HepG2 (cell line): ENCODE data around the gene TMEM144. TPM values are rescaled to one million over a fixed set of nuclear protein-coding genes. Genes with fewer than 3 reads are reported as not detected.
A peak's percentile ranks its signal among the peaks of the same experiment; 100 is the strongest.

Source experiments
- AGO2 ChIP-seq: fragments of 200-400 bp; formaldehyde crosslinking; optimal IDR thresholded peaks from 2 replicates; pipeline ENCODE3; 2017; ENCODE audit warnings: mild to moderate bottlenecking, low read depth, low read length, moderate library complexity
- CBX5 ChIP-seq: sonication (generic); formaldehyde crosslinking; IDR thresholded peaks from 2 replicates; pipeline ENCODE4 v1.4.0; 2020; ENCODE audit warnings: missing genetic modification reagents, borderline replicate concordance
- FOXO1 ChIP-seq: sonication (generic); formaldehyde crosslinking; IDR thresholded peaks from 2 replicates; pipeline ENCODE4 v1.4.0; 2020; ENCODE audit warnings: missing genetic modification reagents
- GLI4 ChIP-seq: sonication (generic); formaldehyde crosslinking; IDR thresholded peaks from 2 replicates; pipeline ENCODE4 v1.5.1; 2020; ENCODE audit warnings: missing genetic modification reagents, mild to moderate bottlenecking, moderate library complexity, borderline replicate concordance
- HMGA1 ChIP-seq: sonication (generic); formaldehyde crosslinking; conservative IDR thresholded peaks from 2 replicates; pipeline ENCODE4 v1.4.0; 2020; ENCODE audit warnings: missing genetic modification reagents
- HNF4A ChIP-seq: sonication (generic); formaldehyde crosslinking; IDR thresholded peaks from 2 replicates; pipeline ENCODE4 v1.4.0; 2020; ENCODE audit warnings: missing genetic modification reagents
- JUND ChIP-seq: sonication (generic); formaldehyde crosslinking; IDR thresholded peaks from 2 replicates; pipeline ENCODE4 v1.8.0; 2022; ENCODE audit warnings: mild to moderate bottlenecking, missing genetic modification reagents
- KLF16 ChIP-seq, 2 experiments: sonication (generic) in 1 of 2; formaldehyde crosslinking in 1 of 2; IDR thresholded peaks; 2 replicates each; pipeline versions ENCODE4 v1.6.1 to v1.8.0; 2016 to 2023; ENCODE audit warnings: missing genetic modification reagents in 2 of 2, missing compliant biosample characterization in 1 of 2
- MEIS1 ChIP-seq: sonication (generic); formaldehyde crosslinking; IDR thresholded peaks from 2 replicates; pipeline ENCODE4 v1.9.0; 2021; ENCODE audit warnings: mild to moderate bottlenecking, missing genetic modification reagents, moderate library complexity, borderline replicate concordance
- SRY ChIP-seq: sonication (generic); formaldehyde crosslinking; IDR thresholded peaks from 2 replicates; pipeline ENCODE4 v1.8.0; 2022; ENCODE audit warnings: mild to moderate bottlenecking, missing genetic modification reagents
- TSC22D2 ChIP-seq: sonication (generic); formaldehyde crosslinking; IDR thresholded peaks from 2 replicates; pipeline ENCODE4 v1.5.1; 2020; ENCODE audit warnings: missing genetic modification reagents, mild to moderate bottlenecking, borderline replicate concordance
- UBTF ChIP-seq: sonication (generic); formaldehyde crosslinking; IDR thresholded peaks from 2 replicates; pipeline ENCODE4 v1.4.0; 2020; ENCODE audit warnings: mild to moderate bottlenecking, missing genetic modification reagents
- ZNF510 ChIP-seq: sonication (generic); formaldehyde crosslinking; IDR thresholded peaks from 2 replicates; pipeline ENCODE4 v1.4.0; 2020; ENCODE audit warnings: low read depth, mild to moderate bottlenecking, missing genetic modification reagents
- ZNF562 ChIP-seq: sonication (generic); formaldehyde crosslinking; IDR thresholded peaks from 2 replicates; pipeline ENCODE4 v1.8.0; 2022; ENCODE audit warnings: missing genetic modification reagents, borderline replicate concordance
- ZNF577 ChIP-seq: sonication (generic); formaldehyde crosslinking; IDR thresholded peaks from 2 replicates; pipeline ENCODE4 v1.4.0; 2020; ENCODE audit warnings: mild to moderate bottlenecking, low read depth, missing genetic modification reagents, borderline replicate concordance
- ZNF605 ChIP-seq: sonication (generic); formaldehyde crosslinking; IDR thresholded peaks from 2 replicates; pipeline ENCODE4 v1.8.0; 2022; ENCODE audit warnings: mild to moderate bottlenecking, missing genetic modification reagents
- ZNF614 ChIP-seq: IDR thresholded peaks from 2 replicates; pipeline ENCODE4 v1.6.1; 2018; ENCODE audit warnings: missing biosample characterization, missing genetic modification reagents, inconsistent platforms, borderline replicate concordance
- ZNF879 ChIP-seq: sonication (generic); formaldehyde crosslinking; IDR thresholded peaks from 2 replicates; pipeline ENCODE4 v1.8.1; 2023; ENCODE audit warnings: missing genetic modification reagents
- polyA plus RNA-seq, 8 experiments: library from polyadenylated mRNA; depleted of rRNA in 3 of 8; stranded (reverse) in 7 of 8; unstranded in 1 of 8; fragments of >200 nt; fragmentation: Illumina TruSeq in 4 of 8; extraction: Trizol in 4 of 8; gene quantifications; 2 replicates each; pipeline versions ENCODE4 v1.2.1 to v1.2.3, GENCODE V29; 2011 to 2016; ENCODE audit warnings: low read depth in 4 of 8, missing spikeins in 1 of 8, mixed read lengths in 1 of 8; ENCODE audit not compliant: insufficient read depth in 1 of 8
- total RNA-seq, 5 experiments: library from RNA; depleted of rRNA; stranded (reverse); fragments of >200 nt; fragmentation: Illumina TruSeq; extraction: Trizol; gene quantifications; 2 replicates each; pipeline ENCODE4 v1.2.3, GENCODE V29; 2016; ENCODE audit warnings: low read depth in 1 of 5
- TF ChIP-seq, protein P1 (sequence below): sonication (generic); formaldehyde crosslinking; IDR thresholded peaks from 2 replicates; pipeline ENCODE4 v1.5.1; 2020; ENCODE audit warnings: mild to moderate bottlenecking, missing genetic modification reagents, borderline replicate concordance
- TF ChIP-seq, protein P2 (sequence below): sonication (generic); formaldehyde crosslinking; IDR thresholded peaks from 2 replicates; pipeline ENCODE4 v1.5.0; 2020; ENCODE audit warnings: missing genetic modification reagents

TMEM144 gene
- total and polyA plus RNA-seq, 2 of the 13 experiments (the other 11 are each of a cell fraction or from before 2014, with no cell fraction given): 10.9 to 12.3 TPM

DNA sequence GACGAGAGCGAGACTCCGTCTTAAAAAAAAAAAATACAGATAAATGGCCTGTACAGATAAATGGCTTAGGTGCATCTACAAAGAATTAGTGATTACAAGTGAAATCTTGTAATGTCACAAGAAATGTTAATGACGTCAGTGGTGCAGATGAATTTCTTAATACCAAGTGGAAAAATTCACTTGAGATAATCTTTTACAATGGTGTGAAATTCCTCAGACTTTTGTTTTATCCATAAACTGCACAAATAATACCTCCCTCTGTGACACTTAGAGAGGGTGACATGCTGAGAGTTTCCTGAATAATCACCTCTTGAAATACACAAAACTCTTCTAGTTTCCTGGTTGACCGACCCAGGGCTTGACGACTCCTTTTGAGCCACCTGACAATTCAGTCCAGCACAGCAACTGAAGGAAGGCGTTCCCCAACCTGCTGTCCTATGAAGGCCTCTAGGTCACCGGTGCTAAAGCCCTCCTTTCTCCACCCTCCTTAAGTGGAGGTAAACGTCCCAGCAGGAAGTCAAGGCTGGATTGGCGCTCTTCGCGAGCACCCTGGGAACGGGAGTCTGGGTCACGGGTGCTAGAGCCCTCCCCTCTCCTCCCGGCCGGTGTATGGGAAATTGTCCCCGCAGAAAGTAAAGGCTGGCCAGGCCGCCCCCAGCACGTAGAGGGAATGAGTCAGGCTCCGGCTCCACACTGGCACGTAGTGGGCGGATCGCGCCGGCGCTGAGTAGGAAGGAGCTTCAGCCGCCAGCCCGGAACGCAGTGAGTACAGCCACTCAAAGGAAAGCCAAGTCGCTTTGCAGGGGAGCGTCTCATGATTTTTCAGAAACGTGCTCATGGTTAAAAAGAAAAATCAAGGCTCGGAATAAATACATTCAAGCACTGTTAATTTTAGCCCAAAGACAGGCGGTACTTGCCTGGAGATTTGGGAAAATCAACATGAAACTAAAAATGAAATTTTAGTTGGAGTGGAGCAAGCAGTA lies at the start of gene TMEM144 (continued):
- TF ChIP-seq, protein P1, sequence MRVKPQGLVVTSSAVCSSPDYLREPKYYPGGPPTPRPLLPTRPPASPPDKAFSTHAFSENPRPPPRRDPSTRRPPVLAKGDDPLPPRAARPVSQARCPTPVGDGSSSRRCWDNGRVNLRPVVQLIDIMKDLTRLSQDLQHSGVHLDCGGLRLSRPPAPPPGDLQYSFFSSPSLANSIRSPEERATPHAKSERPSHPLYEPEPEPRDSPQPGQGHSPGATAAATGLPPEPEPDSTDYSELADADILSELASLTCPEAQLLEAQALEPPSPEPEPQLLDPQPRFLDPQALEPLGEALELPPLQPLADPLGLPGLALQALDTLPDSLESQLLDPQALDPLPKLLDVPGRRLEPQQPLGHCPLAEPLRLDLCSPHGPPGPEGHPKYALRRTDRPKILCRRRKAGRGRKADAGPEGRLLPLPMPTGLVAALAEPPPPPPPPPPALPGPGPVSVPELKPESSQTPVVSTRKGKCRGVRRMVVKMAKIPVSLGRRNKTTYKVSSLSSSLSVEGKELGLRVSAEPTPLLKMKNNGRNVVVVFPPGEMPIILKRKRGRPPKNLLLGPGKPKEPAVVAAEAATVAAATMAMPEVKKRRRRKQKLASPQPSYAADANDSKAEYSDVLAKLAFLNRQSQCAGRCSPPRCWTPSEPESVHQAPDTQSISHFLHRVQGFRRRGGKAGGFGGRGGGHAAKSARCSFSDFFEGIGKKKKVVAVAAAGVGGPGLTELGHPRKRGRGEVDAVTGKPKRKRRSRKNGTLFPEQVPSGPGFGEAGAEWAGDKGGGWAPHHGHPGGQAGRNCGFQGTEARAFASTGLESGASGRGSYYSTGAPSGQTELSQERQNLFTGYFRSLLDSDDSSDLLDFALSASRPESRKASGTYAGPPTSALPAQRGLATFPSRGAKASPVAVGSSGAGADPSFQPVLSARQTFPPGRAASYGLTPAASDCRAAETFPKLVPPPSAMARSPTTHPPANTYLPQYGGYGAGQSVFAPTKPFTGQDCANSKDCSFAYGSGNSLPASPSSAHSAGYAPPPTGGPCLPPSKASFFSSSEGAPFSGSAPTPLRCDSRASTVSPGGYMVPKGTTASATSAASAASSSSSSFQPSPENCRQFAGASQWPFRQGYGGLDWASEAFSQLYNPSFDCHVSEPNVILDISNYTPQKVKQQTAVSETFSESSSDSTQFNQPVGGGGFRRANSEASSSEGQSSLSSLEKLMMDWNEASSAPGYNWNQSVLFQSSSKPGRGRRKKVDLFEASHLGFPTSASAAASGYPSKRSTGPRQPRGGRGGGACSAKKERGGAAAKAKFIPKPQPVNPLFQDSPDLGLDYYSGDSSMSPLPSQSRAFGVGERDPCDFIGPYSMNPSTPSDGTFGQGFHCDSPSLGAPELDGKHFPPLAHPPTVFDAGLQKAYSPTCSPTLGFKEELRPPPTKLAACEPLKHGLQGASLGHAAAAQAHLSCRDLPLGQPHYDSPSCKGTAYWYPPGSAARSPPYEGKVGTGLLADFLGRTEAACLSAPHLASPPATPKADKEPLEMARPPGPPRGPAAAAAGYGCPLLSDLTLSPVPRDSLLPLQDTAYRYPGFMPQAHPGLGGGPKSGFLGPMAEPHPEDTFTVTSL (CRISPR knock-in tag): peak; percentile 66; the same call in 1 of the 2 replicates
- no peak for TF ChIP-seq HMGA1
- 0 out of 2 replicates have a peak, but pooled peaks have one; percentile 8 for TF ChIP-seq HNF4A
- peak; percentile 48 for TF ChIP-seq AGO2
- TF ChIP-seq, protein P2, sequence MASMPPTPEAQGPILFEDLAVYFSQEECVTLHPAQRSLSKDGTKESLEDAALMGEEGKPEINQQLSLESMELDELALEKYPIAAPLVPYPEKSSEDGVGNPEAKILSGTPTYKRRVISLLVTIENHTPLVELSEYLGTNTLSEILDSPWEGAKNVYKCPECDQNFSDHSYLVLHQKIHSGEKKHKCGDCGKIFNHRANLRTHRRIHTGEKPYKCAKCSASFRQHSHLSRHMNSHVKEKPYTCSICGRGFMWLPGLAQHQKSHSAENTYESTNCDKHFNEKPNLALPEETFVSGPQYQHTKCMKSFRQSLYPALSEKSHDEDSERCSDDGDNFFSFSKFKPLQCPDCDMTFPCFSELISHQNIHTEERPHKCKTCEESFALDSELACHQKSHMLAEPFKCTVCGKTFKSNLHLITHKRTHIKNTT (CRISPR knock-in tag): no peak
- TF ChIP-seq ZNF510 (CRISPR knock-in tag): no peak
- no peak for TF ChIP-seq ZNF605
- no peak for TF ChIP-seq MEIS1
- 0 out of 2 replicates have a peak, but pooled peaks have one; percentile 16 for TF ChIP-seq JUND
- TF ChIP-seq KLF16 (CRISPR knock-in tag; IDR thresholded peaks at IDR 0.05): no peak
- no peak for TF ChIP-seq FOXO1 (CRISPR knock-in tag)
- TF ChIP-seq ZNF577: no peak
- TF ChIP-seq ZNF614: peak; percentile 43; the same call in 1 of the 2 replicates
- peak; percentile 39; the same call in 1 of the 2 replicates for TF ChIP-seq CBX5 (CRISPR knock-in tag)
- TF ChIP-seq GLI4: no peak
- TF ChIP-seq UBTF (CRISPR knock-in tag): peak; percentile 90
- no peak for TF ChIP-seq TSC22D2
- peak; percentile 44; the same call in 1 of the 2 replicates for TF ChIP-seq ZNF879 (CRISPR knock-in tag)
- TF ChIP-seq ZNF562 (CRISPR knock-in tag): no peak
- no peak for TF ChIP-seq SRY (CRISPR knock-in tag)
